K562 (cell line): ENCODE measurements around the gene IGFBPL1. TPM values are rescaled to one million over a fixed set of nuclear protein-coding genes. Genes with fewer than 3 reads are reported as not detected.

Experiments used
- ATAC-seq: fragments of 200-7000 bp; cut with Tn5 transposase; 3 replicates; pipeline ENCODE4 v1.9.1; 2020; ENCODE audit warnings: moderate library complexity
- BruUV-seq: library from RNA; stranded (reverse); fragments of 400-500 nt; replicated peaks from 2 replicates; lab custom pipeline; 2021; lab: Mats Ljungman, UMichigan
- CTCF ChIA-PET: fragments of 300-600 bp; formaldehyde crosslinking; extraction: SDS; loops from one replicate; lab custom pipeline; 2021; ENCODE audit warnings: low intra/inter-chr PET ratio; lab: Yijun Ruan, JAX
- POLR2A ChIA-PET: fragments of 300-600, 350-650 bp; sonication (Branson Sonifier 250); formaldehyde crosslinking; extraction: SDS; loops from one replicate; lab custom pipeline; 2021; ENCODE audit warnings: antibody characterized with exemption, inconsistent platforms; lab: Yijun Ruan, JAX
- DNase-seq, 4 experiments: peaks; one replicate each; pipeline versions ENCODE4 v3.0.0 to v3.0.0-alpha.2; 2011 to 2018; ENCODE audit warnings: low spot score in 3 of 4, mixed read lengths in 3 of 4; ENCODE audit errors: extremely low read depth in 1 of 4
- FAIRE-seq: peaks from 2 replicates; lab custom pipeline; 2011; peaks lifted over from hg19 to GRCh38; lab: Jason Lieb, UNC
- H2AFZ ChIP-seq: 2 replicates; pipeline ENCODE4 v1.6.0; 2011; ENCODE audit warnings: low read depth, low read length, control low read depth, inconsistent platforms
- H3K27ac ChIP-seq: fragments of 200-600 bp; 3 replicates; pipeline ENCODE4 v1.8.0; 2011; ENCODE audit warnings: low read depth, mild to moderate bottlenecking, control low read depth, inconsistent platforms, low read length, moderate library complexity, mixed read lengths; ENCODE audit errors: extremely low read depth
- H3K27me3 ChIP-seq, 2 experiments: fragments of 300-600 bp in 1 of 2; 2 replicates in 1 of 2; 3 replicates in 1 of 2; pipeline versions ENCODE4 v1.6.0 to v1.8.0; 2011; ENCODE audit warnings: inconsistent platforms in 2 of 2, low read length in 2 of 2, mild to moderate bottlenecking in 1 of 2, mixed read lengths in 1 of 2, moderate library complexity in 1 of 2; ENCODE audit not compliant: control insufficient read depth in 2 of 2, insufficient read depth in 2 of 2
- H3K36me3 ChIP-seq: fragments of 300-600 bp; 3 replicates; pipeline ENCODE4 v1.8.0; 2011; ENCODE audit warnings: mild to moderate bottlenecking, low read length, inconsistent platforms; ENCODE audit not compliant: control insufficient read depth, insufficient read depth
- H3K4me1 ChIP-seq, 2 experiments: fragments of 200-600 bp in 1 of 2; replicated peaks in 1 of 2; 2 replicates in 1 of 2; 3 replicates in 1 of 2; pipeline versions ENCODE4 v1.5.1 to v1.8.0; 2011; ENCODE audit warnings: inconsistent platforms in 2 of 2, low read length in 2 of 2, mild to moderate bottlenecking in 1 of 2, mixed read lengths in 1 of 2, moderate library complexity in 1 of 2; ENCODE audit not compliant: control insufficient read depth in 2 of 2, insufficient read depth in 2 of 2
- H3K4me2 ChIP-seq: 2 replicates; pipeline ENCODE4 v1.6.1; 2011; ENCODE audit warnings: low read length, control low read depth, inconsistent platforms, mixed read lengths; ENCODE audit not compliant: insufficient read depth
- H3K4me3 ChIP-seq: fragments of 200-600 bp; sonication (generic), shearing (Covaris generic); 2 replicates; pipeline ENCODE4 v1.5.1; 2016; ENCODE audit warnings: control low read depth, inconsistent platforms
- H3K79me2 ChIP-seq: fragments of 200-600 bp; 3 replicates; pipeline ENCODE4 v1.8.0; 2011; ENCODE audit warnings: low read length, inconsistent platforms; ENCODE audit not compliant: control insufficient read depth, insufficient read depth
- H3K9ac ChIP-seq, 2 experiments: 2 replicates each; pipeline versions ENCODE4 v1.6.0 to v1.6.1; 2011; ENCODE audit warnings: low read depth in 2 of 2, low read length in 2 of 2, control low read depth in 1 of 2, inconsistent platforms in 1 of 2, mild to moderate bottlenecking in 1 of 2, mixed read lengths in 1 of 2; ENCODE audit not compliant: insufficient read depth in 1 of 2
- H3K9me1 ChIP-seq: one replicate; pipeline ENCODE4 v1.6.0; 2011; ENCODE audit warnings: inconsistent platforms, mild to moderate bottlenecking, low read length, moderate library complexity; ENCODE audit not compliant: control insufficient read depth, insufficient read depth
- H3K9me3 ChIP-seq: replicated peaks from 2 replicates; pipeline ENCODE4 v1.5.1; 2011; ENCODE audit warnings: low read depth, low read length, inconsistent platforms; ENCODE audit not compliant: control insufficient read depth, insufficient read depth
- H4K20me1 ChIP-seq: replicated peaks from 2 replicates; pipeline ENCODE4 v1.6.1; 2011; ENCODE audit warnings: low read length, inconsistent platforms, mixed read lengths; ENCODE audit not compliant: control insufficient read depth, insufficient read depth
- EP400 ChIP-seq: fragments of 450-650 bp; IDR thresholded peaks from 2 replicates; pipeline ENCODE4 v1.6.1; 2017; ENCODE audit warnings: antibody characterized with exemption, mild to moderate bottlenecking, moderate library complexity
- MED1 ChIP-seq: sonication (generic); formaldehyde crosslinking; IDR thresholded peaks from 2 replicates; pipeline ENCODE4 v1.8.1; 2023; ENCODE audit warnings: missing genetic modification reagents, borderline replicate concordance
- PHF8 ChIP-seq: fragments of 200-600 bp; sonication (generic); IDR thresholded peaks from 2 replicates; pipeline ENCODE4 v1.6.1; 2012; ENCODE audit warnings: mixed run types, mild to moderate bottlenecking, inconsistent platforms, low read length, moderate library complexity, borderline replicate concordance
- RBFOX2 ChIP-seq: fragments of 200-400 bp; formaldehyde crosslinking; IDR thresholded peaks from 2 replicates; pipeline ENCODE4 v1.6.1; 2017; ENCODE audit warnings: low read depth, mild to moderate bottlenecking, low read length, moderate library complexity
- SRSF9 ChIP-seq: fragments of 200-400 bp; formaldehyde crosslinking; IDR thresholded peaks from 2 replicates; pipeline ENCODE4 v1.6.1; 2017; ENCODE audit warnings: low read depth, low read length, borderline replicate concordance
- USF1 ChIP-seq: sonication (generic); formaldehyde crosslinking; IDR thresholded peaks from 2 replicates; pipeline ENCODE4 v1.9.0; 2022; ENCODE audit warnings: mild to moderate bottlenecking, missing genetic modification reagents
- ZNF133 ChIP-seq: fragments of 250-450 bp; sonication (Bioruptor Pico); IDR thresholded peaks from 2 replicates; pipeline ENCODE4 v1.4.0; 2020; ENCODE audit warnings: mild to moderate bottlenecking
- WGBS: fragments of 100-300 bp; shearing (Covaris generic); methylation state at CpG from one replicate; pipeline ENCODE4 v1.1.6; 2016; ENCODE audit warnings: low coverage, mixed read lengths; ENCODE audit not compliant: insufficient coverage; ENCODE audit errors: missing lambda C conversion rate; 5-methylcytosine and 5-hydroxymethylcytosine counted together
- in situ Hi-C: fragments of 300-500 bp; cut with MboI; formaldehyde crosslinking; loops from 4 replicates; pipeline ENCODE4 v1.15.0; 2018; ENCODE audit warnings: inconsistent platforms, mixed read lengths
- intact Hi-C: fragments of 100-400 bp; cut with micrococcal nuclease; formaldehyde crosslinking; loops from 2 replicates; pipeline ENCODE4 v1.14.2; 2022
- polyA plus RNA-seq, 8 experiments: library from polyadenylated mRNA; depleted of rRNA in 4 of 8; stranded (reverse) in 5 of 8; unstranded in 3 of 8; fragments of >200 nt; fragmentation: Nextera tagmentation in 2 of 8; fragmentation: Illumina TruSeq in 1 of 8; extraction: Ambion mirVana in 2 of 8; extraction: Trizol in 1 of 8; gene quantifications; 2 replicates each; pipeline versions ENCODE4 v1.2.1 to v1.2.3, GENCODE V29; 2011 to 2014; ENCODE audit warnings: inconsistent platforms in 1 of 8, missing spikeins in 1 of 8
- total RNA-seq, 7 experiments: library from RNA; depleted of rRNA in 6 of 7; stranded (reverse); fragments of >200 nt in 6 of 7; fragmentation: Illumina TruSeq in 2 of 7; extraction: Trizol in 2 of 7; gene quantifications; 2 replicates each; pipeline versions ENCODE4 v1.2.1 to v1.2.3, GENCODE V29; 2011 to 2021; ENCODE audit warnings: low replicate concordance in 1 of 7

The IGFBPL1 gene
- total and polyA plus RNA-seq, 9 of the 15 experiments (the other 6 are each of a cell fraction or from before 2014, with no cell fraction given) = not detected

- no peak for TF ChIP-seq USF1 (CRISPR knock-in tag)
Observed at GRCh38 chr9:38396371-38396671, 27.9 kb downstream of the IGFBPL1 start (continued).

GRCh38 chr9:38395653-38396370 lies 28.4 kb downstream of the IGFBPL1 start:
- Histone ChIP-seq H3K9me1 (no peaks in the 10 kb centered on the region), H3K27me3 (no peaks in the 10 kb centered on the region), H3K27ac (no peak overlapping the region), H3K4me3 (no peak overlapping the region), H3K9me3 (no peaks in the 10 kb centered on the region), H2AFZ (no peak overlapping the region), H3K4me2 (no peak overlapping the region), H3K36me3 (peaks cover 46% of the 10 kb centered on the region; the same call in 2 of the 3 replicates), H4K20me1 (peaks cover 3% of the 10 kb centered on the region), H3K79me2 (peaks cover 31% of the 10 kb centered on the region), H3K9ac (no peak overlapping the region), H3K4me1 (peaks cover 20 to 39% of the 10 kb centered on the region in 2 experiments; a peak in 4 of 5 replicates)
- in situ Hi-C loops (no loop called here), intact Hi-C loops (no loop called here)
- no peak for DNase-seq
- no peak for ATAC-seq
- POLR2A ChIA-PET = interaction anchor here (0.6 to 1.3 kb wide), 3 partner anchors 14 to 25 kb away, joined by 3 to 5 read pairs (median 3); no protein-coding TSS in a partner anchor
- BruUV-seq = no TSS peak
- no peak for FAIRE-seq
- 95% methylated on average over 27 of the region's 30 CpGs for WGBS
- CTCF ChIA-PET = no interaction called here
- no peak for TF ChIP-seq MED1
- TF ChIP-seq EP400 = no peak
- no peak for TF ChIP-seq PHF8
- no peak for TF ChIP-seq SRSF9
- TF ChIP-seq RBFOX2 = 0 out of 2 replicates have a peak, but pooled peaks have one; percentile 15
- no peak for TF ChIP-seq ZNF133 (CRISPR knock-in tag)
